ENCODE results near the gene RNF5. TPM values are rescaled to one million over a fixed set of nuclear protein-coding genes. Genes with fewer than 3 reads are reported as not detected.

The RNF5 gene
- total RNA-seq, 1 experiment from 2014 or later, result 45.9 TPM

DNA sequence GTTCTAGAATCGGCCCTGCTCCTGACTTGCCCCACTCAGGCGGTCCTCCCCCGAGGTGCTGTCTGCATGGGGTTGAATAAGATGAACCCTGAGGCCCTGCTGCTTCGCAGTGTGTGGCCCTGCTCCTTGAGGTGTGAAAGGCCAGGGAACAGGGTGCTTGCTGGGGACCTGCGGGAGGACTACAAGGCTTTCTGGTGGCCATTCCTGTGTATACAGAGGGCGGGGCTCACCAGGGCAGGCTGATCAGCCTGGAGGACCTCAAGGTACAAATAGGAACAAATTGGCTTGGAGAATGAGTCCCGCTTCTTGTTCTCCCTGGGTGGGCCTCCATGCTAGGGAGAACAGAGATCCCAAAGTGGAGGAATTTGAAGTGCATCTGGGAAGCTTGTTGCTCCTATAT is 40.0 kb downstream of the RNF5 start:
- H3K4me3 ChIP-seq (replicated peaks in 1 of 2; ENCODE audit: low read depth in 1 of 2, low read length in 2 of 2), result no peak overlapping the region
- POLR2A ChIA-PET, result no interaction called here
- RAD21 ChIA-PET (ENCODE audit: low non-redundant PET in 1 of 2, low total read pairs in 2 of 2, uncharacterized antibody in 2 of 2, unreplicated experiment in 2 of 2), result no interaction called here

DNA sequence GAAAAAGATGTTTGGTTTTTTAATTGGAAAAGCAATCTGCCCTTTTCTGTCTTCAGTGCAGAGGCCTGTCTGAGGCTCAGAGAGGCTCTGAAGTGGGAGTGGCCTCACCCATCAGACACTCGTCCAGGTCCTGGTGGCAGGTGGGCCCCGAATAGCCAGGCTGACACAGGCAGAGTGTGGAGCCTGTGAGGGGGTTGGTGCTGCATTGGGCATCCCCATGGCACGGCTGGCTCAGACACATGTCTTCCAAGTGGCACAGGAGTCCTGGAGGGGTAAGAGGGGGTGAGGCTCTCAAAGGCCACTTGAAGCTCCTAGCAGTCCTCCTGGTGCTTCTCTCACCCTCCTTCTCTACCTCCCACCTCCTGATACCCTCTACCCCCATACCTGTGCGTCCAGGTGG is 41.8 kb downstream of the RNF5 start:
- Histone ChIP-seq H3K4me2 (ENCODE audit: low read length) (no peak overlapping the region), H3K79me2 (ENCODE audit: insufficient read depth, low read length) (no peaks in the 10 kb centered on the region), H2AFZ (ENCODE audit: low read depth, low read length, poor library complexity, severe bottlenecking) (no peak overlapping the region), H3K27ac (ENCODE audit: low read depth, low read length) (no peak overlapping the region), H3K27me3 (ENCODE audit: insufficient read depth, low read length) (no peaks in the 10 kb centered on the region), H3K4me3 (replicated peaks in 1 of 2; ENCODE audit: low read depth in 1 of 2, low read length in 2 of 2) (no peak overlapping the region), H3K36me3 (ENCODE audit: control insufficient read depth in 1 of 2, insufficient read depth in 2 of 2, low read length in 2 of 2) (no peaks in the 10 kb centered on the region), H3K9ac (ENCODE audit: low read length) (no peak overlapping the region), H4K20me1 (ENCODE audit: insufficient read depth) (no peaks in the 10 kb centered on the region), H3K9me2 (ENCODE audit: insufficient read depth) (no peaks in the 10 kb centered on the region), H3K4me1 (ENCODE audit: control insufficient read depth in 1 of 2, insufficient read depth in 2 of 2, low read length in 2 of 2) (no peaks in the 10 kb centered on the region), H3K9me3 (ENCODE audit: control insufficient read depth in 1 of 2, insufficient read depth in 1 of 2, low read depth in 1 of 2, low read length in 2 of 2) (no peaks in the 10 kb centered on the region)
- ChIA-PET POLR2A (no interaction called here), RAD21 (ENCODE audit: low non-redundant PET in 1 of 2, low total read pairs in 2 of 2, uncharacterized antibody in 2 of 2, unreplicated experiment in 2 of 2) (no interaction called here), CTCF (no interaction called here)
- BruUV-seq (replicated peaks), result no TSS peak
- intact Hi-C loops (cut with micrococcal nuclease), result no loop called here
- TF ChIP-seq EZH2 (IDR thresholded peaks at IDR 0.05), result no peak
- TF ChIP-seq YY1 (IDR thresholded peaks at IDR 0.05; ENCODE audit: extremely low read depth, insufficient replicate concordance, low read depth, low read length), result no peak
- no peak for TF ChIP-seq CBX3 (IDR thresholded peaks at IDR 0.05; ENCODE audit: low read depth)
- TF ChIP-seq RAD21 (IDR thresholded peaks at IDR 0.05; ENCODE audit: low read depth), result no peak
- TF ChIP-seq FOSL1 (IDR thresholded peaks at IDR 0.05; ENCODE audit: low read depth), result no peak
- no peak for TF ChIP-seq SIN3A (IDR thresholded peaks at IDR 0.05; ENCODE audit: low read depth)
- no peak for ATAC-seq
- DNase-seq (ENCODE audit: low read depth, low spot score), result no peak

More for the DNA sequence above, 40.0 kb downstream of the RNF5 start:
- no TSS peak for BruUV-seq (replicated peaks)
- CTCF ChIA-PET, result no interaction called here
- H3K27me3 ChIP-seq (ENCODE audit: insufficient read depth, low read length), result no peaks in the 10 kb centered on the region
- no peak overlapping the region for H3K4me2 ChIP-seq (ENCODE audit: low read length)
- H3K9me2 ChIP-seq (ENCODE audit: insufficient read depth), result no peaks in the 10 kb centered on the region
- H3K36me3 ChIP-seq (ENCODE audit: control insufficient read depth in 1 of 2, insufficient read depth in 2 of 2, low read length in 2 of 2), result no peaks in the 10 kb centered on the region
- intact Hi-C loops (cut with micrococcal nuclease), result no loop called here
- no peak overlapping the region for H2AFZ ChIP-seq (ENCODE audit: low read depth, low read length, poor library complexity, severe bottlenecking)
- no peak for ATAC-seq
- no peaks in the 10 kb centered on the region for H3K79me2 ChIP-seq (ENCODE audit: insufficient read depth, low read length)
- H4K20me1 ChIP-seq (ENCODE audit: insufficient read depth), result no peaks in the 10 kb centered on the region
- no peaks in the 10 kb centered on the region for H3K4me1 ChIP-seq (ENCODE audit: control insufficient read depth in 1 of 2, insufficient read depth in 2 of 2, low read length in 2 of 2)
- H3K9ac ChIP-seq (ENCODE audit: low read length), result no peak overlapping the region
- H3K9me3 ChIP-seq (ENCODE audit: control insufficient read depth in 1 of 2, insufficient read depth in 1 of 2, low read depth in 1 of 2, low read length in 2 of 2), result no peaks in the 10 kb centered on the region
- H3K27ac ChIP-seq (ENCODE audit: low read depth, low read length), result no peak overlapping the region
- TF ChIP-seq CBX3 (IDR thresholded peaks at IDR 0.05; ENCODE audit: low read depth) (no peak), TCF7L2 (IDR thresholded peaks at IDR 0.05; ENCODE audit: borderline replicate concordance, extremely low read depth, insufficient read depth, insufficient read length) (no peak), RAD21 (IDR thresholded peaks at IDR 0.05; ENCODE audit: low read depth) (no peak), SRF (IDR thresholded peaks at IDR 0.05; ENCODE audit: low read depth) (no peak), POLR2AphosphoS5 (IDR thresholded peaks at IDR 0.05; ENCODE audit: low read depth, low read length) (no peak), ZNF274 (IDR thresholded peaks at IDR 0.05; ENCODE audit: low read depth, low read length) (no peak), EGR1 (IDR thresholded peaks at IDR 0.05; ENCODE audit: low read depth) (no peak)
- TF ChIP-seq, protein P1, sequence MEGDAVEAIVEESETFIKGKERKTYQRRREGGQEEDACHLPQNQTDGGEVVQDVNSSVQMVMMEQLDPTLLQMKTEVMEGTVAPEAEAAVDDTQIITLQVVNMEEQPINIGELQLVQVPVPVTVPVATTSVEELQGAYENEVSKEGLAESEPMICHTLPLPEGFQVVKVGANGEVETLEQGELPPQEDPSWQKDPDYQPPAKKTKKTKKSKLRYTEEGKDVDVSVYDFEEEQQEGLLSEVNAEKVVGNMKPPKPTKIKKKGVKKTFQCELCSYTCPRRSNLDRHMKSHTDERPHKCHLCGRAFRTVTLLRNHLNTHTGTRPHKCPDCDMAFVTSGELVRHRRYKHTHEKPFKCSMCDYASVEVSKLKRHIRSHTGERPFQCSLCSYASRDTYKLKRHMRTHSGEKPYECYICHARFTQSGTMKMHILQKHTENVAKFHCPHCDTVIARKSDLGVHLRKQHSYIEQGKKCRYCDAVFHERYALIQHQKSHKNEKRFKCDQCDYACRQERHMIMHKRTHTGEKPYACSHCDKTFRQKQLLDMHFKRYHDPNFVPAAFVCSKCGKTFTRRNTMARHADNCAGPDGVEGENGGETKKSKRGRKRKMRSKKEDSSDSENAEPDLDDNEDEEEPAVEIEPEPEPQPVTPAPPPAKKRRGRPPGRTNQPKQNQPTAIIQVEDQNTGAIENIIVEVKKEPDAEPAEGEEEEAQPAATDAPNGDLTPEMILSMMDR (IDR thresholded peaks at IDR 0.05 in 2 of 3, conservative IDR thresholded peaks at IDR 0.05 in 1 of 3; ENCODE audit: borderline replicate concordance in 1 of 3, insufficient read depth in 1 of 3, low read depth in 2 of 3, low read length in 2 of 3), result no peak
- no peak for DNase-seq (ENCODE audit: low read depth, low spot score)
